ENCODE measurements around the gene BEND6. TPM values are rescaled to one million over a fixed set of nuclear protein-coding genes. Genes with fewer than 3 reads are reported as not detected.

BEND6 gene
- total and polyA plus RNA-seq, 12 donors = 0.07 to 1.8 (median 0.36) TPM

GRCh38 chr6:56927538-56928453 lies 27.1 kb upstream of the BEND6 start:
- H3K27me3 ChIP-seq = peaks cover 0 to 22% (median 5%) of the 10 kb centered on the region in 7 donors
- no peak overlapping the region for H3K4me3 ChIP-seq
- no peaks in the 10 kb centered on the region for H3K4me1 ChIP-seq
- intact Hi-C loops (cut with DNase I) = no loop called here
- DNase-seq (no peak), ATAC-seq (no peak)
- TF ChIP-seq, protein P1, sequence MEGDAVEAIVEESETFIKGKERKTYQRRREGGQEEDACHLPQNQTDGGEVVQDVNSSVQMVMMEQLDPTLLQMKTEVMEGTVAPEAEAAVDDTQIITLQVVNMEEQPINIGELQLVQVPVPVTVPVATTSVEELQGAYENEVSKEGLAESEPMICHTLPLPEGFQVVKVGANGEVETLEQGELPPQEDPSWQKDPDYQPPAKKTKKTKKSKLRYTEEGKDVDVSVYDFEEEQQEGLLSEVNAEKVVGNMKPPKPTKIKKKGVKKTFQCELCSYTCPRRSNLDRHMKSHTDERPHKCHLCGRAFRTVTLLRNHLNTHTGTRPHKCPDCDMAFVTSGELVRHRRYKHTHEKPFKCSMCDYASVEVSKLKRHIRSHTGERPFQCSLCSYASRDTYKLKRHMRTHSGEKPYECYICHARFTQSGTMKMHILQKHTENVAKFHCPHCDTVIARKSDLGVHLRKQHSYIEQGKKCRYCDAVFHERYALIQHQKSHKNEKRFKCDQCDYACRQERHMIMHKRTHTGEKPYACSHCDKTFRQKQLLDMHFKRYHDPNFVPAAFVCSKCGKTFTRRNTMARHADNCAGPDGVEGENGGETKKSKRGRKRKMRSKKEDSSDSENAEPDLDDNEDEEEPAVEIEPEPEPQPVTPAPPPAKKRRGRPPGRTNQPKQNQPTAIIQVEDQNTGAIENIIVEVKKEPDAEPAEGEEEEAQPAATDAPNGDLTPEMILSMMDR (IDR thresholded peaks at IDR 0.05) = no peak
- no peaks in the 10 kb centered on the region for H3K36me3 ChIP-seq
- no peaks in the 10 kb centered on the region for H3K9me3 ChIP-seq
- 37 to 44% methylated on average over 4 of the region's 4 CpGs for WGBS, 2 donors
- no peak overlapping the region for H3K27ac ChIP-seq

GRCh38 chr6:56930846-56931245 lies 24.1 kb upstream of the BEND6 start:
- TF ChIP-seq, protein P1 (IDR thresholded peaks at IDR 0.05) = no peak
- no peak for ATAC-seq
- H3K36me3 ChIP-seq = no peaks in the 10 kb centered on the region
- H3K9me3 ChIP-seq = no peaks in the 10 kb centered on the region
- H3K4me1 ChIP-seq = no peaks in the 10 kb centered on the region
- intact Hi-C loops (cut with DNase I) = no loop called here
- no peak for DNase-seq
- 84% methylated on average over 2 of the region's 2 CpGs for WGBS, 2 donors
- H3K4me3 ChIP-seq = no peak overlapping the region
- H3K27me3 ChIP-seq = peaks cover 0 to 12% (median 0%) of the 10 kb centered on the region in 7 donors
- H3K27ac ChIP-seq = no peak overlapping the region

DNA sequence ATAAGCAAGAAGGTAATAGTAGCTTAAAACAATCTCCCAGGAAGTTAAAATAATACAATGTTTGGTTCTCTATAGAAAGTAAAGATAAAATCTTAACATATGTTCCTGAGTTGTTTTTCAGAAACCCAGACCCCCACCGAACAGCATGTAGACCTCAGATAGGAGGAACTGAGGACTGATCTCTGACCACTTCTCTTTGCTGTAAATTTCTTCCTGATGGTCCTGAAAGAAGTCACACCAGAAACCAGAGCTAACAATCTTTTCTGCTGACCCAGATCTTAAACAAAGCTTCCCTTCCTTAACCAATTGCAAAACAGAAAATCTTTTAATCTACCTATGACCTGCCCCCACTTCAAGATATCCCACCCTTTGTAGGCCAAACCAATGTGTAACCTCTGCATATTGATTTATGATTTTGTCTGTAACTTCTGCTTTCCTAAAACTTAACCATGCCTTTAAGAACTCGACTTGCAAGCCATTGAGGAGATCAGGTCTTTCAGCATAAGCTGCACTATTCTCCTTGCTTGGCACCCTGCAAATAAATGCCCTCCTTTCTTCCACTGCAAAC lies 21.9 kb upstream of the BEND6 start:
- no peak for DNase-seq
- intact Hi-C loops (cut with DNase I) = no loop called here

DNA sequence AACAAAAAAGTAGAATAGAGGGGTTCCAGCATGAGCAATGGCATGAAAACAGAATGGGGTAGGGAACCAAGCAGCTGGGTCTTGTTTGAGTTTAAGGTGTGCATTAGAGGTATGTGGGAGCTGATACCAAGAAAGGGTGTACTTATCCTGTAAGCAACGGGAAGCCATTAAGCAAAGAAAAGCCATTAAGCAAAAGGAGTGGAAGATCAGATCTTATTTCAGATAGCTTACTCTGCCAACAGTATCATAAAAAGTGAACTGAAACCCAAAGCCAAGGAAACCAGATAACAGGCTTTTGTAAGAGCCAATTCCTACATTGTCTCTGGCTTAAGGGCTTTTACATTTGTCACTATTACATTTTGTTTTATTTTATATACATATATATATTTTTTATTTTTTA lies 21.3 kb upstream of the BEND6 start:
- no peak overlapping the region for H3K4me3 ChIP-seq
- DNase-seq (no peak), ATAC-seq (no peak)
- no peaks in the 10 kb centered on the region for H3K36me3 ChIP-seq
- H3K27ac ChIP-seq = no peak overlapping the region
- peaks cover 0 to 5% (median 0%) of the 10 kb centered on the region in 7 donors for H3K27me3 ChIP-seq
- no peaks in the 10 kb centered on the region for H3K9me3 ChIP-seq
- H3K4me1 ChIP-seq = no peaks in the 10 kb centered on the region
- TF ChIP-seq, protein P1 (IDR thresholded peaks at IDR 0.05) = no peak
- intact Hi-C loops (cut with DNase I) = no loop called here
- 44 to 45% methylated on average over 1 of the region's 1 CpG for WGBS, 2 donors

More for the DNA sequence above, 21.9 kb upstream of the BEND6 start:
- TF ChIP-seq, protein P1 (IDR thresholded peaks at IDR 0.05) = no peak
- no peak overlapping the region for H3K4me3 ChIP-seq
- H3K36me3 ChIP-seq = no peaks in the 10 kb centered on the region
- H3K4me1 ChIP-seq = no peaks in the 10 kb centered on the region
- peaks cover 0 to 6% (median 0%) of the 10 kb centered on the region in 7 donors for H3K27me3 ChIP-seq
- H3K27ac ChIP-seq = no peak overlapping the region
- 61 to 67% methylated on average over 2 of the region's 2 CpGs for WGBS, 2 donors
- no peaks in the 10 kb centered on the region for H3K9me3 ChIP-seq
- no peak for ATAC-seq

All from heart right ventricle (tissue), 16 donors.